H9 (cell line): ENCODE measurements around the gene HSFX2. TPM values are rescaled to one million over a fixed set of nuclear protein-coding genes. Genes with fewer than 3 reads are reported as not detected.

Experiments used
- DNase-seq: peaks from one replicate; pipeline ENCODE4 v3.0.0-alpha.2; 2017
- H2AFZ ChIP-seq: one replicate; pipeline ENCODE4 v1.6.1; 2013; ENCODE audit warnings: mild to moderate bottlenecking, low read length, control low read depth, moderate library complexity
- H2AK5ac ChIP-seq: 2 replicates; pipeline ENCODE4 v1.6.1; 2013; ENCODE audit warnings: low read length, control low read depth, mixed read lengths; ENCODE audit not compliant: insufficient read length
- H2BK120ac ChIP-seq: one replicate; pipeline ENCODE4 v1.6.1; 2013; ENCODE audit warnings: low read depth, mild to moderate bottlenecking, low read length, control low read depth, inconsistent platforms; ENCODE audit not compliant: poor library complexity, severe bottlenecking
- H2BK12ac ChIP-seq: 2 replicates; pipeline ENCODE4 v1.6.1; 2013; ENCODE audit warnings: low read length, control low read depth, mixed read lengths, low read depth; ENCODE audit not compliant: insufficient read length
- H2BK15ac ChIP-seq: 2 replicates; pipeline ENCODE4 v1.6.1; 2013; ENCODE audit warnings: low read depth, low read length, control low read depth
- H2BK20ac ChIP-seq: one replicate; pipeline ENCODE4 v1.6.1; 2013; ENCODE audit warnings: low read depth, mild to moderate bottlenecking, low read length, control low read depth, inconsistent platforms; ENCODE audit not compliant: poor library complexity, severe bottlenecking
- H2BK5ac ChIP-seq: 2 replicates; pipeline ENCODE4 v1.6.1; 2013; ENCODE audit warnings: low read length, control low read depth, mixed read lengths; ENCODE audit not compliant: insufficient read length
- H3K14ac ChIP-seq: 2 replicates; pipeline ENCODE4 v1.6.1; 2013; ENCODE audit warnings: low read length, control low read depth; ENCODE audit not compliant: insufficient read depth
- H3K18ac ChIP-seq: 2 replicates; pipeline ENCODE4 v1.6.1; 2013; ENCODE audit warnings: low read depth, mild to moderate bottlenecking, mixed read lengths, low read length, control low read depth; ENCODE audit not compliant: insufficient read length
- H3K23ac ChIP-seq: 2 replicates; pipeline ENCODE4 v1.6.1; 2013; ENCODE audit warnings: low read length, control low read depth, mixed read lengths, low read depth; ENCODE audit not compliant: insufficient read length
- H3K23me2 ChIP-seq: 2 replicates; pipeline ENCODE4 v1.6.1; 2013; ENCODE audit warnings: low read depth, mild to moderate bottlenecking, mixed read lengths, low read length, control low read depth; ENCODE audit not compliant: insufficient read length, poor library complexity, severe bottlenecking
- H3K27ac ChIP-seq: 2 replicates; pipeline ENCODE4 v1.5.1; 2013; ENCODE audit warnings: low read length, control low read depth, mixed read lengths, low read depth; ENCODE audit not compliant: insufficient read length
- H3K27me3 ChIP-seq: 2 replicates; pipeline ENCODE4 v1.6.1; 2013; ENCODE audit warnings: low read length, control low read depth, inconsistent platforms; ENCODE audit not compliant: insufficient read depth
- H3K4ac ChIP-seq: 2 replicates; pipeline ENCODE4 v1.6.1; 2013; ENCODE audit warnings: low read depth, mild to moderate bottlenecking, control low read depth, inconsistent platforms, low read length, moderate library complexity
- H3K4me1 ChIP-seq: 2 replicates; pipeline ENCODE4 v1.6.1; 2013; ENCODE audit warnings: low read length, control low read depth, inconsistent platforms; ENCODE audit not compliant: insufficient read depth
- H3K4me2 ChIP-seq: 2 replicates; pipeline ENCODE4 v1.6.1; 2013; ENCODE audit warnings: low read length, control low read depth, mixed read lengths; ENCODE audit not compliant: insufficient read length, insufficient read depth
- H3K56ac ChIP-seq: 2 replicates; pipeline ENCODE4 v1.6.1; 2013; ENCODE audit warnings: low read depth, mild to moderate bottlenecking, mixed read lengths, low read length, control low read depth; ENCODE audit not compliant: insufficient read length
- H3K79me1 ChIP-seq: 2 replicates; pipeline ENCODE4 v1.6.1; 2013; ENCODE audit warnings: low read depth, mild to moderate bottlenecking, moderate library complexity, low read length, control low read depth, inconsistent platforms; ENCODE audit not compliant: insufficient read depth, poor library complexity, severe bottlenecking
- H3K79me2 ChIP-seq: 2 replicates; pipeline ENCODE4 v1.6.1; 2013; ENCODE audit warnings: low read length, control low read depth, inconsistent platforms; ENCODE audit not compliant: insufficient read depth
- H3K9ac ChIP-seq: 2 replicates; pipeline ENCODE4 v1.6.1; 2013; ENCODE audit warnings: low read length, control low read depth, mixed read lengths; ENCODE audit not compliant: insufficient read length; ENCODE audit errors: extremely low read depth
- H3K9me3 ChIP-seq: one replicate; pipeline ENCODE4 v1.6.1; 2013; ENCODE audit warnings: low read depth, low read length, inconsistent platforms; ENCODE audit not compliant: control insufficient read depth
- H3T11ph ChIP-seq: one replicate; pipeline ENCODE4 v1.6.1; 2013; ENCODE audit warnings: mild to moderate bottlenecking, low read length, control low read depth, inconsistent platforms
- H4K20me1 ChIP-seq: one replicate; pipeline ENCODE4 v1.6.1; 2013; ENCODE audit not compliant: control insufficient read depth, insufficient read length, insufficient read depth
- H4K5ac ChIP-seq: 2 replicates; pipeline ENCODE4 v1.6.1; 2013; ENCODE audit warnings: low read depth, mild to moderate bottlenecking, mixed read lengths, low read length, control low read depth; ENCODE audit not compliant: insufficient read length
- H4K8ac ChIP-seq: replicated peaks from 2 replicates; pipeline ENCODE4 v1.6.1; 2013; ENCODE audit warnings: low read length, control low read depth, mixed read lengths, low read depth; ENCODE audit not compliant: insufficient read length
- H4K91ac ChIP-seq: 2 replicates; pipeline ENCODE4 v1.6.1; 2013; ENCODE audit warnings: low read depth, mild to moderate bottlenecking, moderate library complexity, mixed read lengths, low read length, control low read depth; ENCODE audit not compliant: insufficient read length
- H3K27ac Mint-ChIP-seq, 3 experiments: 2 replicates in 2 of 3; 3 replicates in 1 of 3; pipeline ENCODE4 v1.8.0; 2020 to 2021; ENCODE audit warnings: mixed read lengths in 3 of 3, mild to moderate bottlenecking in 1 of 3, moderate library complexity in 1 of 3
- H3K27me3 Mint-ChIP-seq: 2 replicates; pipeline ENCODE4 v1.8.0; 2021; ENCODE audit warnings: low read depth, mild to moderate bottlenecking, moderate library complexity, mixed read lengths
- H3K36me3 Mint-ChIP-seq, 3 experiments: 2 replicates in 2 of 3; 3 replicates in 1 of 3; pipeline ENCODE4 v1.8.0; 2020 to 2021; ENCODE audit warnings: low read depth in 3 of 3, mixed read lengths in 3 of 3; ENCODE audit not compliant: insufficient read depth in 1 of 3
- H3K4me1 Mint-ChIP-seq, 2 experiments: 2 replicates each; pipeline ENCODE4 v1.8.0; 2020; ENCODE audit warnings: mixed read lengths in 2 of 2
- H3K4me3 Mint-ChIP-seq, 2 experiments: 2 replicates in 1 of 2; 3 replicates in 1 of 2; pipeline ENCODE4 v1.8.0; 2020 to 2021; ENCODE audit warnings: mild to moderate bottlenecking in 2 of 2, mixed read lengths in 2 of 2, moderate library complexity in 1 of 2
- H3K9me3 Mint-ChIP-seq, 2 experiments: 2 replicates in 1 of 2; 3 replicates in 1 of 2; pipeline ENCODE4 v1.8.0; 2020; ENCODE audit warnings: mild to moderate bottlenecking in 2 of 2, mixed read lengths in 2 of 2, moderate library complexity in 1 of 2
- WGBS: extraction: QIAGEN DNeasy Blood & Tissue Kit; methylation state at CpG from one replicate; pipeline ENCODE4 v1.1.7; 2013; ENCODE audit warnings: missing lambda C conversion rate, low lambda C conversion rate, mixed read lengths; ENCODE audit not compliant: insufficient read length; ENCODE audit errors: extremely low coverage; 5-methylcytosine and 5-hydroxymethylcytosine counted together
- total RNA-seq: library from RNA; stranded (reverse); gene quantifications from 2 replicates; pipeline ENCODE4 v1.2.1, GENCODE V29; 2021
- TF ChIP-seq, protein P1 (sequence below): fragments of 200-600 bp; sonication (generic); conservative IDR thresholded peaks from 3 replicates; pipeline ENCODE4 v1.8.0; 2021; ENCODE audit warnings: antibody characterized with exemption, mild to moderate bottlenecking

The HSFX2 gene
- total RNA-seq, 1 experiment from 2014 or later: not detected

DNA sequence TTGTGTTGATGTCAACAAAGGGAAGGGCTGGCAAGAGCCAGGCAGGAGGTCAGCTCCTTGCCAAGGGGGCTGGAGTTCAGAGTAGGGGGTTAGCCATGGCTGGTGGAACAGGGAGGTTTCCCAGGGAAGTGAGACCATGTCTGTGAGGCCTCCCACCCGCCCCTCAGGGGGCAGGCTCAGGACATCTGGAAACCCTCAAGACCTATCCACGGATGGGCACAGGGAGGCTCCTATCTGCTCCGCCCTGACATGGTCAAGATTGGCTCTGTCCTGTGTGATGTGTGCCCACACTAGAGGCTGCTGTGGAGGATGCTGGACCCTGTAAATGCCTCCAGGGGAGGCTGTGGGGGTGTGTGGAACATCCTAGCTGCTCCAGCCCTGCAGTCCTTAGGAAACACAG is 44.5 kb upstream of the HSFX2 start:
- TF ChIP-seq, protein P1, sequence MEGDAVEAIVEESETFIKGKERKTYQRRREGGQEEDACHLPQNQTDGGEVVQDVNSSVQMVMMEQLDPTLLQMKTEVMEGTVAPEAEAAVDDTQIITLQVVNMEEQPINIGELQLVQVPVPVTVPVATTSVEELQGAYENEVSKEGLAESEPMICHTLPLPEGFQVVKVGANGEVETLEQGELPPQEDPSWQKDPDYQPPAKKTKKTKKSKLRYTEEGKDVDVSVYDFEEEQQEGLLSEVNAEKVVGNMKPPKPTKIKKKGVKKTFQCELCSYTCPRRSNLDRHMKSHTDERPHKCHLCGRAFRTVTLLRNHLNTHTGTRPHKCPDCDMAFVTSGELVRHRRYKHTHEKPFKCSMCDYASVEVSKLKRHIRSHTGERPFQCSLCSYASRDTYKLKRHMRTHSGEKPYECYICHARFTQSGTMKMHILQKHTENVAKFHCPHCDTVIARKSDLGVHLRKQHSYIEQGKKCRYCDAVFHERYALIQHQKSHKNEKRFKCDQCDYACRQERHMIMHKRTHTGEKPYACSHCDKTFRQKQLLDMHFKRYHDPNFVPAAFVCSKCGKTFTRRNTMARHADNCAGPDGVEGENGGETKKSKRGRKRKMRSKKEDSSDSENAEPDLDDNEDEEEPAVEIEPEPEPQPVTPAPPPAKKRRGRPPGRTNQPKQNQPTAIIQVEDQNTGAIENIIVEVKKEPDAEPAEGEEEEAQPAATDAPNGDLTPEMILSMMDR: no peak
- no peak overlapping the region for H4K5ac ChIP-seq
- DNase-seq: no peak

More for the DNA sequence above, 44.5 kb upstream of the HSFX2 start:
- H3K18ac ChIP-seq: no peak overlapping the region
- no peak overlapping the region for H4K8ac ChIP-seq
- H3K23ac ChIP-seq: no peak overlapping the region
- Mint-ChIP-seq H3K4me3 (no peak overlapping the region), H3K27ac (no peak overlapping the region), H3K36me3 (no peaks in the 10 kb centered on the region; a peak in 2 of 7 replicates), H3K9me3 (peaks cover 56 to 66% of the 10 kb centered on the region in 2 experiments), H3K27me3 (peaks cover 14% of the 10 kb centered on the region), H3K4me1 (no peaks in the 10 kb centered on the region)
- no peak overlapping the region for H3K9ac ChIP-seq
- H3K79me1 ChIP-seq: no peaks in the 10 kb centered on the region
- no peak overlapping the region for H3K14ac ChIP-seq
- no peak overlapping the region for H2BK12ac ChIP-seq
- H2AFZ ChIP-seq: no peak overlapping the region
- no peaks in the 10 kb centered on the region for H3K23me2 ChIP-seq
- no peaks in the 10 kb centered on the region for H3K79me2 ChIP-seq
- H3K27ac ChIP-seq: no peak overlapping the region
- no peak overlapping the region for H2BK120ac ChIP-seq
- H2BK5ac ChIP-seq: no peak overlapping the region
- no peak overlapping the region for H3T11ph ChIP-seq
- H3K4ac ChIP-seq: no peak overlapping the region
- no peak overlapping the region for H3K56ac ChIP-seq
- H3K4me1 ChIP-seq: no peaks in the 10 kb centered on the region
- H3K27me3 ChIP-seq: no peaks in the 10 kb centered on the region
- no peak overlapping the region for H2BK15ac ChIP-seq
- H4K20me1 ChIP-seq: no peaks in the 10 kb centered on the region
- no CpG with 5 or more reads among the region's 3 CpGs for WGBS
- H4K91ac ChIP-seq: no peak overlapping the region
- H3K9me3 ChIP-seq: peaks cover 29% of the 10 kb centered on the region
- H2BK20ac ChIP-seq: no peak overlapping the region
- H2AK5ac ChIP-seq: no peak overlapping the region
- no peak overlapping the region for H3K4me2 ChIP-seq
